ENCODE results near the gene RAP1GAP.

Gene RAP1GAP

DNA sequence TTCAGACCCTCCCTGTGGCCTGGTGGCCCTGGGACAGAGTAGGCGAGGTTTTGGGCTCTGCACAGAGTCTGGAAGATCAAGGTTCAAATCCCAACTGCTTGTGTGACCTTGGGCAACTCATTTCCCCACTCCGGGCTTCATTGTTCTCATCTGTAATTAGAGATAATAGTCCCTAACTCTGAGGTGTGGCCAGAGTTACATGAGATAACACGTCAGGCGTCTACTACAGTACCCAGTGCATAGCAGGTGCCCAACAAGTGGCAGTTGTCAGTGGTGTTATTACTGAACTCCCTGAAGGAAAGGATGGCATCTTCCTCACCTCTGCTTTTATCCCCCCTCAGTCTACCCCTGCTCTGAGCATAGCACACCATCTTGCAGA lies 20.8 kb downstream of the RAP1GAP start:
- TF ChIP-seq, protein P1, sequence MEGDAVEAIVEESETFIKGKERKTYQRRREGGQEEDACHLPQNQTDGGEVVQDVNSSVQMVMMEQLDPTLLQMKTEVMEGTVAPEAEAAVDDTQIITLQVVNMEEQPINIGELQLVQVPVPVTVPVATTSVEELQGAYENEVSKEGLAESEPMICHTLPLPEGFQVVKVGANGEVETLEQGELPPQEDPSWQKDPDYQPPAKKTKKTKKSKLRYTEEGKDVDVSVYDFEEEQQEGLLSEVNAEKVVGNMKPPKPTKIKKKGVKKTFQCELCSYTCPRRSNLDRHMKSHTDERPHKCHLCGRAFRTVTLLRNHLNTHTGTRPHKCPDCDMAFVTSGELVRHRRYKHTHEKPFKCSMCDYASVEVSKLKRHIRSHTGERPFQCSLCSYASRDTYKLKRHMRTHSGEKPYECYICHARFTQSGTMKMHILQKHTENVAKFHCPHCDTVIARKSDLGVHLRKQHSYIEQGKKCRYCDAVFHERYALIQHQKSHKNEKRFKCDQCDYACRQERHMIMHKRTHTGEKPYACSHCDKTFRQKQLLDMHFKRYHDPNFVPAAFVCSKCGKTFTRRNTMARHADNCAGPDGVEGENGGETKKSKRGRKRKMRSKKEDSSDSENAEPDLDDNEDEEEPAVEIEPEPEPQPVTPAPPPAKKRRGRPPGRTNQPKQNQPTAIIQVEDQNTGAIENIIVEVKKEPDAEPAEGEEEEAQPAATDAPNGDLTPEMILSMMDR (IDR thresholded peaks at IDR 0.05; ENCODE audit: low read depth, low read length), result no peak
- H3K4me3 ChIP-seq (ENCODE audit: low read depth, low read length), result no peak overlapping the region

DNA sequence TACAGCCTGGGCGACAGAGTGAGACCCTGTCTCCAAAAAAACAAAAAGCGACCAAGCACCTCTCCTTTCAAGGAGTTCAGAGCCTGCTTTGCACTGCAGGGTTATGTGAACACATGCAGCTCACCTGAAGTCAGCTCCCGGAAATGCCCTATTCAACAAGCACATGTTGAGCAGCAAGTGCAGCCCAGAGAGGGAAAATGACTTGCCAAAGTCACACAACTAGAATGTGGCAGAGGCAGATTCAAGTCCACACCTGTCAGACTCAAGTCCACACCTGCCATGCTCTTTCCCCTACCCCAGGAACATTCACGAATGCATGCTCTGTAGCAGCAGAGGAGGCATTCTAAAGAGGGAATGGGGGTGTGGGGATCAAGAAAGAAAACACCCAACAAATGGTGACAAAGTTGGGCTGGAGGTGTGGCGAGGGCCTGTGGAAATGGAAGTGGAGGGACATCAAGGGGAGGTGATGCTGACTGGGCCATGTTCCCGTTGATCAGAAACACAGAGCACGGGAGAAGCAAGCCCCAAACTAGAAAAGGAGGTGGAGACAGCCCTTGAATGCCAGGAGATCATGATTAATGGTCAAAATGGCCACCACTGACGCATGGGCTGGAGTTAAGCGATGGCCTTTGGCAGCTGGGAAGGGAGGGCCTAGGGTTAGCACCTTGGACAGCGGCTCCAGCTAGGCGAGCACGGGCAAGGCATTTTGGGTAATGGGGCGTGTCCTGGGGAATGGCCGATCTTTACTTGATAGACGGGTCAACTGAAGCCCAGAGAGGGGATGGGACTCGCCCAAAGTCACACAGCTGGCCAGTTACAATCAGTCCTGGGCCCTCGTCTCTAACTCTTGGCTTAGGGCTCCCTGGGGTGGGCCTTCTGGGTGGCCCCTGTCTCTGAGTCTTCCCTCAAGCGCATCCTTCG lies 21.5 kb downstream of the RAP1GAP start:
- H3K4me3 ChIP-seq (ENCODE audit: low read depth, low read length), result no peak overlapping the region
- TF ChIP-seq, protein P1 (IDR thresholded peaks at IDR 0.05; ENCODE audit: low read depth, low read length), result no peak

DNA sequence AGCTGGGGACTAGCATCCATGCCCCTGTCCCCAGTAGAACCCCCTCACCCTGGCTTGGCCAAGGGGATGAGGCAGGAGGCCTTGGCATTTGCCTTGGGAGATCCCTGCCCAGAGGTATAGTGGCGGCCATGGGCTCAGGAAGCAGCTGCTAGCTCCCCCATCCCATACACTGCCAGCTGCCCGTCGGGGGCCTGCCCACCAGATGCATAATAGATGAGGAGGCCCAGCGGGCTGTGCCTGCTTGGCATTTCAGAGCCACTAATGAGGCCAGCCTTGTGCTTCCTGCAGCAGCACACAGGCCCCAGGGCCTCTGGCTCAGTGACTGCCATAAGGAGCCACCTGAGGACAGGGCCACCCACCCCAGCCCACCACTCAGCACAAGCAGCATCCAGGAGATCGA lies 23.6 kb downstream of the RAP1GAP start:
- TF ChIP-seq, protein P1 (IDR thresholded peaks at IDR 0.05; ENCODE audit: low read depth, low read length), result no peak
- H3K4me3 ChIP-seq (ENCODE audit: low read depth, low read length), result no peak overlapping the region

DNA sequence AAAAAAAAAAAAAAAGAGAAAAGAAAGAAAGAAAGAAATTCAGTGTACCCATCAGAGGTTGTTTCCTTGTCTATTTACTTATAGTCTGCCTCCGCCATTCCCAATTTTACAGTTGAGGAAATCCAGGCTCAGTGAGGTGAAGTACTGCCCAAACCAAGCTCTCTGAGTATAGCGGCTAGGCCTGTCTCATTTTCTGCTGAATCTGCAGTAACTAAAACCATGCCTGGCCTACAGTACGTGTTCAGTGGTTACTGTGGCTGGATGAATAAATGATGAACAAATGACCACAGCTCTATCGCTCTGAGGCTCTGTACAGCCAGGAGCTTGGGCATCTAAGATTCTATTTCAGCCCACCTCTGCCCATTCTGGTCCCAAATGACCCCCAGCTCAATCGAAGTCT lies 24.3 kb downstream of the RAP1GAP start:
- TF ChIP-seq, protein P1 (IDR thresholded peaks at IDR 0.05; ENCODE audit: low read depth, low read length), result no peak
- no peak overlapping the region for H3K4me3 ChIP-seq (ENCODE audit: low read depth, low read length)

DNA sequence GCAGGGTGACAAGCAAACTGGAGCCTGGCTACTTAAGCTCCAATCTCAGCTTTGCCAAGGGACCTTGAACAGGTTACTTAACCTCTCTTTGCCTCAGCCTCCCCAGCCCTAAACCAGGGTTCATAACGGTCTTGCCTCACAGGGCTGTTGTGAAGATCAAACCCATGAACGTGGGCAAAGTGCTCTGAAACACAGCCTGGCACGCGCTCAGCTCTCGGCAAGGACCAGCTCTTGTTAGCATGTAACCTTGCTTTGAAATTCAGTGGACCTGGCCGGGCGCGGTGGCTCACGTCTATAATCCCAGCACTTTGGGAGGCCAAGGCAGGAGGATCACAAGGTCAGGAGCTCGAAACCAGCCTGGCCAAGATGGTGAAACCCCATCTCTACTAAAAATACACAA lies 24.8 kb downstream of the RAP1GAP start:
- no peak overlapping the region for H3K4me3 ChIP-seq (ENCODE audit: low read depth, low read length)
- TF ChIP-seq, protein P1 (IDR thresholded peaks at IDR 0.05; ENCODE audit: low read depth, low read length), result no peak

DNA sequence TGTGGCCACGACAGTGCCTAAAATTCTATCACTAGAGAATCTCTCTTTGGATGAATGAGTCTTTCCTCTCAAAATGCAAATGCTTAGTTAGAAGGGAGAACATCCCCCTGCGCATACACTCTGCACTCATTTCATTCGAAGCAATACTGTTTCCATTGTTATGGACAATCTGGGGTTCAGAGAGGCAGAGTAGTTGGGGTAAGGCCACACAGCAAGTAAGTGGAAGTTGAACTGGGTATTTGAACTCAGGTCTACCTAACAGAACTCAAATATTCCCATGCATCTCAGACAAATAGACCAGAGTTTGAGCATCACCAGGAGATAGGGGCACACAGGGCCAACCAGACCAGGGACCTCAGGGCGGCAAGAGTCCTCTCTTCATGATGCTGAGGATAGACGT lies 25.5 kb downstream of the RAP1GAP start:
- TF ChIP-seq, protein P1 (IDR thresholded peaks at IDR 0.05; ENCODE audit: low read depth, low read length), result no peak
- H3K4me3 ChIP-seq (ENCODE audit: low read depth, low read length), result no peak overlapping the region

DNA sequence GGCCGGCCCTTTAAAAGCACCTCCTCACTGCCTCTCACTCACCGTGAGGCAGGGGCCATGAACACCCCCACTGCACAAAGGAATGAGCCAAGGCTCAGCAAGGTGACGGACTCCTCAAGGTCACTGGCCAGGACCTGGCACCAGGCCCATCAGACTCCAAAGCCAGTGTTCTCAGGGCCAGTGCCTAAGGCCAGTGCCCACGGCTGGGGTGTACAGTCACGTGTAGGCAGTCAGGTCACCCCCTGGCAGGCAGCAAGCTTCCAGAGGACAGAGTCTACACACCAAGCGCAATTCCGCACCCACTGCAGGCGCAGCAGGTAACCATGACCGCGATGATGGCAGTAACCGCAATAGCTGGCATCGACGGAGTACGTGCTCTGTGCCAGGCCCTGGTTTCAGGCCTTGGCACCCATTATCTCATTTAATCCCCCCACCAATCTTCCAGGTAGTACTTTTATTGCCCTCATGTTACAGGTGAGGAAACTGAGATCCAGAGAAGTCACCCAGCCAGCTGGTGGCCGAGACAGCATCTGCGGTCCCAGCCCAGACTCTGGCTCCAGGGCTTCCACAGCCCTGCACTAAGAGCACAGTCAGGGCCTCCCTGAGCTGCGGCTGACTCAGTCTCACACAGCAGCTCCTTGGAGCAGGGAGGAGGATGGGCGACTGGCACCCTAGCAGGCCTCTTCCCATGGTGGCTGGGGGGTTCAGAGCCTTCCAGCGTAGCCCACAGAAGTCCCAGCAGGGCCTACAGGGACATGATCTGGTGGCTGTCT lies 27.0 kb downstream of the RAP1GAP start:
- TF ChIP-seq, protein P1 (IDR thresholded peaks at IDR 0.05; ENCODE audit: low read depth, low read length), result no peak
- H3K4me3 ChIP-seq (ENCODE audit: low read depth, low read length), result no peak overlapping the region
